GM12878 (cell line): ENCODE data around the gene ZNF232. TPM values are rescaled to one million over a fixed set of nuclear protein-coding genes. Genes with fewer than 3 reads are reported as not detected.
"Not testable (repeated sequence)": the region's sequence is repeated elsewhere in the genome, so short reads cannot be mapped to it uniquely, and the experiment has no call there.

Source experiments
- ATAC-seq: fragments of 200-7000 bp; cut with Tn5 transposase; 3 replicates; pipeline ENCODE4 v1.9.1; 2020; ENCODE audit warnings: mild to moderate bottlenecking, moderate library complexity
- BruUV-seq: library from RNA; stranded (reverse); fragments of 400-500 nt; replicated peaks from 2 replicates; lab custom pipeline; 2021; lab: Mats Ljungman, UMichigan
- CTCF ChIA-PET: fragments of 300-600 bp; sonication (Branson Sonifier 250); formaldehyde crosslinking; extraction: SDS; loops from one replicate; lab custom pipeline; 2021; ENCODE audit warnings: inconsistent platforms; lab: Yijun Ruan, JAX
- POLR2A ChIA-PET: fragments of 350-600 bp; formaldehyde crosslinking; extraction: SDS; loops from one replicate; lab custom pipeline; 2021; ENCODE audit warnings: inconsistent platforms; lab: Charles Lee
- RAD21 ChIA-PET: fragments of 300-600 bp; sonication (Branson Sonifier 250); formaldehyde crosslinking; loops from one replicate; lab custom pipeline; 2023; ENCODE audit warnings: antibody characterized with exemption; ENCODE audit not compliant: unreplicated experiment; lab: Charles Lee
- SMC1A ChIA-PET: fragments of 300-600 bp; sonication (Branson Sonifier 250); formaldehyde crosslinking; loops from one replicate; lab custom pipeline; 2023; ENCODE audit not compliant: unreplicated experiment, uncharacterized antibody; lab: Charles Lee
- DNase-seq: peaks from one replicate; pipeline ENCODE4 v3.0.0-alpha.2; 2011; ENCODE audit warnings: low read depth, low spot score
- FAIRE-seq: peaks from 3 replicates; lab custom pipeline; 2011; peaks lifted over from hg19 to GRCh38; lab: Jason Lieb, UNC
- H2AFZ ChIP-seq: 2 replicates; pipeline ENCODE4 v1.6.0; 2011; ENCODE audit warnings: low read depth, low read length, control low read depth; ENCODE audit not compliant: control insufficient read depth
- H3K27ac ChIP-seq: 2 replicates; pipeline ENCODE4 v1.5.1; 2011; ENCODE audit warnings: control low read depth; ENCODE audit not compliant: control insufficient read depth, insufficient read depth
- H3K27me3 ChIP-seq, 2 experiments: replicated peaks in 1 of 2; 2 replicates each; pipeline versions ENCODE4 v1.6.0 to v1.6.1; 2011; ENCODE audit warnings: low read length in 1 of 2; ENCODE audit not compliant: control insufficient read depth in 2 of 2, insufficient read depth in 2 of 2
- H3K36me3 ChIP-seq, 2 experiments: 2 replicates each; pipeline ENCODE4 v1.5.1; 2011; ENCODE audit warnings: low read length in 1 of 2; ENCODE audit not compliant: control insufficient read depth in 2 of 2, insufficient read depth in 2 of 2
- H3K4me1 ChIP-seq: 2 replicates; pipeline ENCODE4 v1.6.1; 2011; ENCODE audit warnings: mild to moderate bottlenecking, low read length, moderate library complexity, mixed read lengths; ENCODE audit not compliant: control insufficient read depth, insufficient read depth
- H3K4me2 ChIP-seq: 2 replicates; pipeline ENCODE4 v1.6.0; 2011; ENCODE audit warnings: control low read depth; ENCODE audit not compliant: control insufficient read depth, insufficient read depth
- H3K4me3 ChIP-seq: fragments of 200-600 bp; sonication (generic); 2 replicates; pipeline ENCODE4 v1.5.1; 2016
- H3K79me2 ChIP-seq: 2 replicates; pipeline ENCODE4 v1.6.0; 2011; ENCODE audit warnings: low read length; ENCODE audit not compliant: control insufficient read depth, insufficient read depth
- H3K9ac ChIP-seq: 2 replicates; pipeline ENCODE4 v1.8.0; 2011; ENCODE audit warnings: low read length, control low read depth, mixed read lengths; ENCODE audit not compliant: control insufficient read depth, insufficient read depth
- H3K9me3 ChIP-seq: replicated peaks from 3 replicates; pipeline ENCODE4 v1.5.1; 2011; ENCODE audit warnings: mild to moderate bottlenecking, low read length; ENCODE audit not compliant: control insufficient read depth, insufficient read depth
- H4K20me1 ChIP-seq: 2 replicates; pipeline ENCODE4 v1.6.0; 2011; ENCODE audit not compliant: control insufficient read depth, insufficient read depth
- WGBS: methylation state at CpG from one replicate; pipeline ENCODE4 v1.1.6; 2016; ENCODE audit warnings: low lambda C conversion rate; ENCODE audit not compliant: insufficient replicate concordance, insufficient coverage; ENCODE audit errors: missing lambda C conversion rate; 5-methylcytosine and 5-hydroxymethylcytosine counted together
- in situ Hi-C: fragments of 300-500 bp; cut with MboI; formaldehyde crosslinking; loops from 9 replicates; pipeline ENCODE4 v1.14.3; 2018; ENCODE audit warnings: mixed read lengths
- intact Hi-C: fragments of 100-400 bp; cut with micrococcal nuclease; formaldehyde crosslinking; loops from one replicate; pipeline ENCODE4 v1.14.2; 2022; ENCODE audit not compliant: unreplicated experiment
- polyA plus RNA-seq, 11 experiments: library from polyadenylated mRNA; depleted of rRNA in 4 of 11; unstranded in 6 of 11; stranded (reverse) in 5 of 11; fragments of >200 nt; fragmentation: Nextera tagmentation in 4 of 11; fragmentation: Illumina TruSeq in 1 of 11; extraction: Ambion mirVana in 4 of 11; extraction: Trizol in 1 of 11; gene quantifications; 1 replicate in 1 of 11; 2 replicates in 10 of 11; pipeline versions ENCODE4 v1.2.1 to v1.2.3, GENCODE V29; 2011 to 2016; ENCODE audit warnings: inconsistent platforms in 2 of 11, missing spikeins in 2 of 11, low read depth in 1 of 11
- total RNA-seq, 4 experiments: library from RNA; depleted of rRNA in 3 of 4; stranded (reverse); fragments of >200 nt in 3 of 4; fragmentation: Illumina TruSeq in 1 of 4; extraction: Trizol in 1 of 4; gene quantifications; 2 replicates each; pipeline versions ENCODE4 v1.2.1 to v1.2.3, GENCODE V29; 2013 to 2021

The ZNF232 gene
- total and polyA plus RNA-seq, 10 of the 15 experiments (the other 5 are each of a cell fraction or from before 2014, with no cell fraction given) = 10.1 to 15.7 (median 12.9) TPM

DNA sequence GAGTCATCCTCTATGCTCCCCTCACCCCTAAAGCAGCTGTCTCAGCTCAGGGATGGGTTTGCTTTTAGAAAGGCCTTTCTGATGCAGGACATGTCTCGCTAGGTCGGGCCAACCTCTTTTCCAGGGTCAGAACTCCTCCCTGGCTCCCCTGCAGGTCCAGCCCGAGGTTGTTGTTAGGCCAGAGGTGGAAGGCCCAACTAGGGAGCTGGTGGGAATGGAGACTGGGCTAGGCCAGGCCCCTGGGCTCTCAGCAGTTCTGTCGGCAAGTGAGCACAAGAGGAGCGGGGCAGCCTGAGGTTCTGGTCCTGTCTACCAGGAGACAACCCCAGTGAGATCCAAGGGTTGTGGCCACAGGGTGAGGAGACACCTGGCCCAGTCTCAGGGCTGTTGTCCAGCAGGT lies 19.0 kb upstream of the ZNF232 start:
- POLR2A ChIA-PET, H3K27me3 ChIP-seq, H3K4me3 ChIP-seq, SMC1A ChIA-PET, FAIRE-seq, H3K4me2 ChIP-seq, intact Hi-C loops, RAD21 ChIA-PET, H3K9ac ChIP-seq, DNase-seq, ATAC-seq, H3K79me2 ChIP-seq, H3K4me1 ChIP-seq, H4K20me1 ChIP-seq, H2AFZ ChIP-seq, CTCF ChIA-PET, BruUV-seq, in situ Hi-C loops, H3K27ac ChIP-seq, H3K36me3 ChIP-seq, H3K9me3 ChIP-seq: not testable (repeated sequence)
- 31% methylated on average over 5 of the region's 5 CpGs for WGBS

- H3K36me3 ChIP-seq, in situ Hi-C loops, RAD21 ChIA-PET, H4K20me1 ChIP-seq, CTCF ChIA-PET, intact Hi-C loops, H3K4me3 ChIP-seq, SMC1A ChIA-PET, H3K9me3 ChIP-seq, FAIRE-seq, H3K27ac ChIP-seq, H3K4me1 ChIP-seq, H3K79me2 ChIP-seq, DNase-seq, POLR2A ChIA-PET, BruUV-seq, H3K27me3 ChIP-seq, H3K4me2 ChIP-seq, H3K9ac ChIP-seq, H2AFZ ChIP-seq, ATAC-seq: not testable (repeated sequence)
- WGBS = 64% methylated on average over 10 of the region's 10 CpGs
These were observed 18.6 kb upstream of the ZNF232 start for GRCh38 chr17:5130261-5130660.

- FAIRE-seq, H4K20me1 ChIP-seq, RAD21 ChIA-PET, H3K4me3 ChIP-seq, H2AFZ ChIP-seq, in situ Hi-C loops, H3K36me3 ChIP-seq, H3K9me3 ChIP-seq, DNase-seq, BruUV-seq, intact Hi-C loops, POLR2A ChIA-PET, CTCF ChIA-PET, H3K79me2 ChIP-seq, H3K4me1 ChIP-seq, ATAC-seq, H3K27ac ChIP-seq, H3K4me2 ChIP-seq, H3K9ac ChIP-seq, SMC1A ChIA-PET, H3K27me3 ChIP-seq: not testable (repeated sequence)
- 59% methylated on average over 8 of the region's 8 CpGs for WGBS
These were observed 18.1 kb upstream of the ZNF232 start for GRCh38 chr17:5129770-5130169.
